NB4 (cell line): ENCODE results near the gene CCDC73.
"Not testable (repeated sequence)": the region's sequence is repeated elsewhere in the genome, so short reads cannot be mapped to it uniquely, and the experiment has no call there.

Source experiments
- DNase-seq: peaks from one replicate; pipeline ENCODE4 v3.0.0; 2010; ENCODE audit warnings: low read depth
- H3K4me3 ChIP-seq: one replicate; pipeline ENCODE4 v1.5.1; 2011; ENCODE audit warnings: mild to moderate bottlenecking, low read depth, low read length, moderate library complexity
- MYC ChIP-seq: IDR thresholded peaks from 2 replicates; pipeline ENCODE4 v1.6.1; 2011; ENCODE audit warnings: low read depth, low read length
- POLR2A ChIP-seq: IDR thresholded peaks from 2 replicates; pipeline ENCODE4 v1.6.1; 2011; ENCODE audit warnings: mild to moderate bottlenecking; ENCODE audit not compliant: insufficient read length; ENCODE audit errors: extremely low read depth
- TF ChIP-seq, protein P1 (sequence below): IDR thresholded peaks from 2 replicates; pipeline ENCODE4 v1.6.1; 2011; ENCODE audit warnings: low read depth, low read length
- TF ChIP-seq, protein P2 (sequence below): IDR thresholded peaks from one replicate; pipeline ENCODE4 v1.5.1; 2012; ENCODE audit warnings: low read depth, low read length

CCDC73 gene

DNA sequence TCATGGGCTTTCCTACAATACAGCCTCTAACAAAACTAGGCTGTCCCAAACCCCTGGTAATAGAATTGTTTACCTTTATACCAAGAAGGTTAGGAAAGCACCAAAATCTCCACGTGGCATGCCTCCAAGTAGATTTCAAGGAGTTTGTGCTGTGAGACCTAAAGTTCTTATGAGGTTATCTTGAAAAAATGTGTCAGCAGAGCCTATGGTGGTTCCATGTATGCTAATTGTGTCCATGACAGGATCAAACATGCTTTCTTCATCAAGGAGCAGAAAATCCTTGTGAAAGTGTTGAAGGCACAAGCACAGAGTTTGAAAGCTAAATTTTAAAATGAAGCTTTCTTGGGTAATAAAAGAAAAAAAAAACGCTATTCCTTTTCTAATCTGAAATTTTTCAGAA, 36.2 kb downstream of the CCDC73 start:
- DNase-seq: no peak
- no peak overlapping the region for H3K4me3 ChIP-seq
- no peak for TF ChIP-seq MYC
- TF ChIP-seq, protein P1, sequence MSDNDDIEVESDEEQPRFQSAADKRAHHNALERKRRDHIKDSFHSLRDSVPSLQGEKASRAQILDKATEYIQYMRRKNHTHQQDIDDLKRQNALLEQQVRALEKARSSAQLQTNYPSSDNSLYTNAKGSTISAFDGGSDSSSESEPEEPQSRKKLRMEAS: no peak
- TF ChIP-seq POLR2A: no peak
- TF ChIP-seq, protein P2, sequence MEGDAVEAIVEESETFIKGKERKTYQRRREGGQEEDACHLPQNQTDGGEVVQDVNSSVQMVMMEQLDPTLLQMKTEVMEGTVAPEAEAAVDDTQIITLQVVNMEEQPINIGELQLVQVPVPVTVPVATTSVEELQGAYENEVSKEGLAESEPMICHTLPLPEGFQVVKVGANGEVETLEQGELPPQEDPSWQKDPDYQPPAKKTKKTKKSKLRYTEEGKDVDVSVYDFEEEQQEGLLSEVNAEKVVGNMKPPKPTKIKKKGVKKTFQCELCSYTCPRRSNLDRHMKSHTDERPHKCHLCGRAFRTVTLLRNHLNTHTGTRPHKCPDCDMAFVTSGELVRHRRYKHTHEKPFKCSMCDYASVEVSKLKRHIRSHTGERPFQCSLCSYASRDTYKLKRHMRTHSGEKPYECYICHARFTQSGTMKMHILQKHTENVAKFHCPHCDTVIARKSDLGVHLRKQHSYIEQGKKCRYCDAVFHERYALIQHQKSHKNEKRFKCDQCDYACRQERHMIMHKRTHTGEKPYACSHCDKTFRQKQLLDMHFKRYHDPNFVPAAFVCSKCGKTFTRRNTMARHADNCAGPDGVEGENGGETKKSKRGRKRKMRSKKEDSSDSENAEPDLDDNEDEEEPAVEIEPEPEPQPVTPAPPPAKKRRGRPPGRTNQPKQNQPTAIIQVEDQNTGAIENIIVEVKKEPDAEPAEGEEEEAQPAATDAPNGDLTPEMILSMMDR: no peak

DNA sequence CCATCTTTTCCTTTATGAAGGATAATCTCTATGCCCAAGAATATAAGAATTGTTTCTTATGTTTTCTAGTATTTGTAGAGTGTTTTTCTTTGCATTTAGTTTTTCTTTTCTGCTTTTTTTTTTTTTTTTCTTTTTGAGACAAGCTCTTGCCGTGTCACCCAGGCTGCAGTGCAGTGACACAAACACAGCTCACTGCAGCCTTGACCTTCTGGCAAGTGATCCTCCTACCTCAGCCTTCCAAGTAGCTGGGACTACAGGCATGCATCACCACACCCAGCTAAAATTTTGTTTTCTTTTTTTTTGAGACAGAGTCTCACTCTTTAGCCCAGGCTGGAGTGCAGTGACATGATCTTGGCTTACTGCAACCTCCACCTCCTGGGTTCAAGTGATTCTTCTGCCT, 41.3 kb downstream of the CCDC73 start:
- not testable (repeated sequence) for DNase-seq, H3K4me3 ChIP-seq

DNA sequence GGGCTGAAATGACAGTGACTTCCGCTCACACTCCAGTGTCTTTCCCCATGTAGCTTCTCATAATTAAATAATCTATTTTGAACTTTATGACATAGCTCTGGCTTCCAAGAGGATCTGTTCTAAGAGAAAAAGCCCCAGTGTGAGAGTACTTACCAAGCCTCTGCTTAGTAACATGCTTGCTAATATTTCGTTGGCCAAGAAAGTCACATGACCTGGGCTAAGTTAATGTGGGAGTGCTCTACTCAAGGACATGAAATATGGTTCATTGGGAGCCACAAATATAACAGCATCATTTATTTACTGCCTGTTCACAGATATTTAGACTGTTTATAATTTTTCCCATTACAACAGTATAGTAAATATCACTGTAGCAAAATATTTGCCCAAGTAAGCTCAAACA, 42.5 kb downstream of the CCDC73 start:
- TF ChIP-seq, protein P1: no peak
- TF ChIP-seq POLR2A: no peak
- no peak for TF ChIP-seq MYC
- TF ChIP-seq, protein P2: no peak
- no peak overlapping the region for H3K4me3 ChIP-seq
- no peak for DNase-seq

DNA sequence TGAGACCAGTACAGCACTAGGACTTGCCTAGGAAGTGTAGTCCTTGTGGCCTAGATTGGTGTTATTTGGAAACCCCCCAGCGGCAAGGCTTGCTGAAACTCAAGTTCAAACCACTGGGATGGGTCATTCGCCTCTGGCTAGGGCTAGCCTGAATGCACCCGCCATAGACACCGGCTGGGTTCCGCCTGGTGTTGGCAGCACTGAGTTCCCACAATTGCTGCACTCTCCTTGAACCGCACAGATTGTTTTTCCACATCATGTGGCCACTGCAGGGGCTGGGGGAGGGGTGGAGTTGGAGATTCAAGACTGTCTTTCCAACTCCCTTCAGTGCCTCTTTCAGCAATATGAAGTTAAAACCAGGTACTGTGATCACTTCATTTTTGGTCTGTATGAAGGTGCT, 43.1 kb downstream of the CCDC73 start:
- H3K4me3 ChIP-seq: no peak overlapping the region
- TF ChIP-seq, protein P1: no peak
- TF ChIP-seq POLR2A (no peak), MYC (no peak)
- TF ChIP-seq, protein P2: no peak
- no peak for DNase-seq

DNA sequence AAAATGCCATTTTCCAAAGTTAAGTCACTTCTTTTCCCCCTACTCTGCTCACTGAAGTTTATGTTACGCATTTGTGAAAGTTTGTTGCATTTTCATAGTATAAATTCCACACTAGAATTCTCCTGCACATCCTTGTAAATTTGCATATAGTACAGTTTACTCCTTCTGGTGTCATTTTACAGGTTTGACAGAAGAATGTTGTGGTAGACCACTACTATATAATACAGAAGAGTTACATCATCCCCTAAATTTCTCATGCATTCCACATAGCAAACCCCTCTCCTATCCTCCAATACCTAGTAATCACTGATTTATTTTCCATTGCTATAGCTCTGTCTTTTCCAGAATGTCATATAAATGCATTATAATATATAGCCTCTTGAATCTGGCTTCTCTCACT, 64.5 kb downstream of the CCDC73 start:
- TF ChIP-seq MYC (no peak), POLR2A (no peak)
- TF ChIP-seq, protein P2: no peak
- TF ChIP-seq, protein P1: no peak
- DNase-seq: no peak
- H3K4me3 ChIP-seq: no peak overlapping the region

DNA sequence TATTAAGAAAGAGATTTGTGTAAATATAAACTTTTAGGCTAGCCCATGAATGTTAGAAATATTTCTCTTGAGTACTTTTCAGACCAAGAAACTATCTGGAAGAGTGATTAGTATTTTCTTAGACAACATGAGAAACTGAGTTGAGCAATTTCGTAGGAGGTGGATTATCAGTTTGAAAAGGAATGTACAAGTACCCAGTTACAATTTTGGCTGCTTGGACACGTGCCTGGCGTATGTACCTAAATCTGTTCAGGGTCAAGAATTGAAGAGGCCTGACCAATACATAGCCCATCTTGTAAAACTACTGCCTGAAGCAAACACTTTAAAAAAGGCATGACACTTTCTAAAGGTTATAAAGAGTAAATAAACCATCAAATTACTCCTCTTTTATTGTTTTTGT, 71.1 kb downstream of the CCDC73 start:
- no peak for DNase-seq
- TF ChIP-seq, protein P2: no peak
- no peak for TF ChIP-seq MYC
- TF ChIP-seq POLR2A: no peak
- H3K4me3 ChIP-seq: no peak overlapping the region

DNA sequence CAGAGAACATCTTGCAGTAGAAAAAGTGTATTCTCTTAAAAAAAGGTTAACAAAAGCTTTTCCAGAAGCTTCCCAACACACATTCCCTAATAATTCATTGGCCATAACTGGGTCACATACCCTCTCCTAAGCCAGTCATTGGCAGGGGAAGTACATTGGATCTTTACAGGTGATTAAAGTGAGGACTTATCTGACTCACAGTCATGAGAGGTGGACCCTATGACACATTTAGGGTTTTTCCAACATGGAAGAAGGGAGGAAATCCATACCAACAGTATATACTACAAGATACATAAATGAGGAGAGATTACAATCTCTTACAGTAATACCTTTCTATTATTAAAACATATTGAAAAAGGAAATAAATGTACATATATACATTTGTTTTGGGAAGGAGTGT, 72.2 kb downstream of the CCDC73 start:
- DNase-seq: no peak
- TF ChIP-seq MYC (no peak), POLR2A (no peak)
- TF ChIP-seq, protein P1: no peak
- TF ChIP-seq, protein P2: no peak
- no peak overlapping the region for H3K4me3 ChIP-seq
